AG20443 (cell line): ENCODE results near the gene B4GALNT1.
A peak's percentile ranks its signal among the peaks of the same experiment; 100 is the strongest.
"Not testable (repeated sequence)": the region's sequence is repeated elsewhere in the genome, so short reads cannot be mapped to it uniquely, and the experiment has no call there.

Source experiments
- DNase-seq: peaks from one replicate; pipeline ENCODE4 v3.0.0; 2012; ENCODE audit warnings: low spot score, mixed read lengths

The B4GALNT1 gene

GRCh38 chr12:57632958-57633840 is at the start of gene B4GALNT1:
TSS of gene B4GALNT1 (minus strand) at chr12:57633201. CDS start at chr12:57632132, 1,069 bp downstream.
- peak; percentile 92 for DNase-seq

- DNase-seq: no peak
Observed at GRCh38 chr12:57679697-57680096, 46.7 kb upstream of the B4GALNT1 start.

GRCh38 chr12:57677947-57678346 is 44.9 kb upstream of the B4GALNT1 start:
- not testable (repeated sequence) for DNase-seq

- DNase-seq: no peak
Observed at GRCh38 chr12:57674691-57675090, 41.7 kb upstream of the B4GALNT1 start.

GRCh38 chr12:57672801-57673200 is 39.8 kb upstream of the B4GALNT1 start:
- DNase-seq: no peak

- DNase-seq: not testable (repeated sequence)
Observed at GRCh38 chr12:57671811-57672210, 38.8 kb upstream of the B4GALNT1 start.

GRCh38 chr12:57669691-57670090 is 36.7 kb upstream of the B4GALNT1 start:
- not testable (repeated sequence) for DNase-seq

- no peak for DNase-seq
Observed at GRCh38 chr12:57666897-57667296, 33.9 kb upstream of the B4GALNT1 start.

GRCh38 chr12:57665066-57665820 is 32.2 kb upstream of the B4GALNT1 start:
- not testable (repeated sequence) for DNase-seq

- DNase-seq: no peak
Observed at GRCh38 chr12:57661376-57661775, 28.4 kb upstream of the B4GALNT1 start.

GRCh38 chr12:57658890-57659289 is 25.9 kb upstream of the B4GALNT1 start:
- no peak for DNase-seq

- no peak for DNase-seq
Observed at GRCh38 chr12:57657744-57658143, 24.7 kb upstream of the B4GALNT1 start.

GRCh38 chr12:57656408-57656807 is 23.4 kb upstream of the B4GALNT1 start:
- not testable (repeated sequence) for DNase-seq

- DNase-seq: no peak
Observed at GRCh38 chr12:57655541-57656240, 22.7 kb upstream of the B4GALNT1 start.

- no peak for DNase-seq
Observed at GRCh38 chr12:57654042-57654441, 21.0 kb upstream of the B4GALNT1 start.

GRCh38 chr12:57646659-57647049 is 13.7 kb upstream of the B4GALNT1 start:
- not testable (repeated sequence) for DNase-seq

- DNase-seq: not testable (repeated sequence)
Observed at GRCh38 chr12:57645990-57646658, 13.1 kb upstream of the B4GALNT1 start.

GRCh38 chr12:57641699-57642442 is 8.9 kb upstream of the B4GALNT1 start:
- no peak for DNase-seq

GRCh38 chr12:57640175-57641042 is 7.4 kb upstream of the B4GALNT1 start:
- DNase-seq: peak; percentile 10

GRCh38 chr12:57638096-57638495 is 5.1 kb upstream of the B4GALNT1 start:
- no peak for DNase-seq
